ENCODE results near the gene APBA2.

The APBA2 gene

DNA sequence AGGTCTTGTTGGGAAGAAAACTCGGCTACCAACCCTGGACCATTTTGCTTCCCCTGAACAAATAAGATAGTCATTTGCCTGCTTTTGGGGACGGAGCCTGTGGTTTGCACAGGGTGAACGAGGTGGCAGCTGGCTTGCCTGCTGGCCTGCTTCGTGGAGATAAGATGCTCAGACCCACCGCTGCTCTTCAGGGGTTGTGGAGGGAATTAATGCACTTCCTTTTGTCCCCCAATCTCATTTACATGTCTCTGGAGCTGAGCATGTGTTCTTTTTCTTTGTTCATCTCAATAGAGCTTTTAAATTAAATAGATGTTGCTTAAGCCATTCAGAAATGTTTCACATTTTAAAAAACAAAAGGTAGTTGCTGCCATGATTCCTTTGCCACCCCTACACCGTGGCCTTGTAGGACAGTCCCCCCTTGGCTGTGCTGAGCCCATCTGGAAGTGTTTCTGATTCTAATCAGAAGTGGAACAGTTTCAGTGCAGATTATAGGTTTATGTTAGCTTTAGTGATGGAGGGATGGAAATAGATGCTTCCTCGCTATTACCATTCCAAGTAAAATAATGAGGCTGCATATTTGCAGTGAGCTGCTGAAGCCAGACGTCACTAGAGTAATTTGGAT lies 25.6 kb downstream of the APBA2 start:
- H3K27ac ChIP-seq = no peak overlapping the region
- H3K4me3 ChIP-seq = no peak overlapping the region

DNA sequence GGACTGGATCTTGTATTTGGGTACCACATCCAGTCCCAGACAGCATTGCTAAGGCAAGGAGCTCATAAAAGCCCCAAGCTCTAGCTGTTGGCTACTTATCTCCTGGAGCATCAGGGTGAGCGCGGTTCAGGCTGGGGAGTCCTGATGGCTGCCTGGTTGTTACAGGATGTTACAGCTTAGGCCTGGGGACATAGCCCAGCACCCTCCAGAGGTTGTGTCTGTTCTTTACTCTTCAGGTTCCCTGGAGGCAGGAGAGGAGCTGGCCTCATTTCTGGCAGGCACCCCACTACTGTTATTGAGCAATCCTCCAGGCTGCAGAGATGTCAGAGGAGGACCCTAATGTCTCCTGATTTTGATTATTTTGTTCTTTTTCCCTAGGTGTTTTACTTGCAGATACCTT lies 26.6 kb downstream of the APBA2 start:
- H3K27ac ChIP-seq = no peak overlapping the region
- H3K4me3 ChIP-seq = no peak overlapping the region

DNA sequence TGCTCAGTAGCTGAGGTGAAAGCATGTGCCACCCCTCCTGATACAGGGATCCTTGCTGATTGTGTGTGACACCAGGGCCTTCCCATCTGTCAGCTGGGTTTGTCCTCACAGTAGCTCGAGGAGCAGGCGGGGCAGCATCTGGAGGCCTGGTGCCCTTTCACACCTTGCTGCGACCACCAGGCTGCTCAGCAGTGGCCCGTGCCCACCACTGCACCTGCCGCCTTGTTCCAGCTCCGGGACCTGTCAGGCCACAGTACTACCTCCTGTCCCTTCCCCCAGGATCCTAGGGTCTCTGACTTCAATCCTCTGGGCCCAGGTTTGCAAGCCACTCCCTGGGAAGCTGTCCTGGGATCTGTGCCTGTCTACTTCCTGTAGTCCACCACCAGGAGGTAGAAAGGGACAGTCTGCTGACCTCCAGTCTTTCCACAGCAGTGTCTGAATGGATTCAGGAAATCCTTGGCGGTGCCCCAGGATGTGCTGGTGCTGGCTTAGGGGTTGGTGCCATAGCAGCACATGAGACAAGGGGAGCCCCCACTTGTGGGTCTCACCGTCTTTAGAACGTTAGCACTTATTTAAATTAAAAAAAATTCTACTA lies 27.5 kb downstream of the APBA2 start:
- H3K27ac ChIP-seq = no peak overlapping the region
- no peak overlapping the region for H3K4me3 ChIP-seq

DNA sequence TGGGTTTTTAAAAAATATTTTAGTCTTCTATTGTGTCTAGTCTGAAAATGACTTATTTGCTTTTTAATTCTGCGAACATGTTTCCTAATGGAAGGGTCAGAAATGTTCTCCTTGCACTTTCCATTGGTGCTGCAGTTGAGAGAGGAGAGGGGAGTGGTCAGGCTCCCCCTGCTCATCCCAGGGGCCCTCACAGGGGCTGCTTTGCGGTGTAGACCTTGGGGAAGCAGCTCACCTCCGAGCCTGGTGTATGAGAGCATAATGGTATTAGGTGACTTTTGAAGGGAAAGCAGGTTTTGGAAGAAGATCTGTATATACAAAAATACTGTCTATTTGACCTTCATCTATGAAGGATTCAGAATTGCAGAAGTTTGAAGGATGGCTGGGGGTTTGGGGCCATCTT lies 28.3 kb downstream of the APBA2 start:
- Histone ChIP-seq H3K27ac (no peak overlapping the region), H3K4me3 (no peak overlapping the region)

DNA sequence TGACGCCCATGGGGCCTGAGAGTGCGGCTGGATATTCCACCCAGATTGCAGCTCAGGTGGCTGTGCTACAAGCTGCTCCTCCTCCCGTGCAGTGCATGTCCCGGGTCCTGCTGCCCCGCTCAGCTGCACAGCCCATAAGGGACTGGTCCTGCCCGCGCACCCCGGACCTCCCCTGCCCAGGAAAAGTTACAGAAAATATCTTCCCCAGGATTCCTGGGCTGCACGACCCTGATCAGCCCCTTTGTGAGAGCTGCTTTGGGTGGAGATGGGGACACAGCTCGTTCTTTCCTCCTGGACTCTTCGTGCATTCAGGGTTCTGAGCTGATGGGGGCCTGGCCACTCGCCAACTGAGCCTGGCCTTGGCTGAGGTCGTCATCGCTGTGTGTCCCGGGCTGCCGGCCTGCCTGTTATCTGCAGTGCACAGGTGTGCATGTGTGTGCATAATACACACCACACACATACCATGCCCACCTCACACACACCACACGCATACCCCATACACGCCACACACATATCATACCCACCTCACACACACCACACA lies 28.8 kb downstream of the APBA2 start:
- Histone ChIP-seq H3K27ac (no peak overlapping the region), H3K4me3 (no peak overlapping the region)

DNA sequence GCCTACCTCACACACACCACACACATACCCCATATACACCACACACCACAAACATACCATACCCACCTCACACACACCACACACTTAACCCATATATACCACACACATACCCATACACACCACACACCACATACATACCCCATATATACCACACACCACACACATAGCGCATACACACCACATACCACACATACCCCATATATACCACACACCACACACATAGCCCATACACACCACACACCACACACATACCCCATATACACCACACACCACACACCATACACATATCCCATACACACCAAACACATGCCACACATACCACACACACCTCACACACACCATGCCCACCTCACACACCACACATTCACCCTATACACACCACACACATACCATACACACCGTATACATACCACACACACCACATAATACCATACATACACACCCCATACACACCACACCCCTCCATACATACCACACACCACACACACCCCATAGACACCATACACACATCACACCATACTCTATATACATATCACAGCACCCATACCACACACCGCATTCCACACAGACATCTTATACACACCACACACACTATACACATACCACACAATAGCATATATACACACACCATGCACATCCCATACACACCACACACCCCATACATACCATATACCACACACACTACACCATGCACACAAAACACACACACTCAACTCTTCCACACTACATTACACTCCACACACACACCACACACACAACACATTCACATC lies 29.5 kb downstream of the APBA2 start:
- Histone ChIP-seq H3K27ac (no peak overlapping the region), H3K4me3 (no peak overlapping the region)

DNA sequence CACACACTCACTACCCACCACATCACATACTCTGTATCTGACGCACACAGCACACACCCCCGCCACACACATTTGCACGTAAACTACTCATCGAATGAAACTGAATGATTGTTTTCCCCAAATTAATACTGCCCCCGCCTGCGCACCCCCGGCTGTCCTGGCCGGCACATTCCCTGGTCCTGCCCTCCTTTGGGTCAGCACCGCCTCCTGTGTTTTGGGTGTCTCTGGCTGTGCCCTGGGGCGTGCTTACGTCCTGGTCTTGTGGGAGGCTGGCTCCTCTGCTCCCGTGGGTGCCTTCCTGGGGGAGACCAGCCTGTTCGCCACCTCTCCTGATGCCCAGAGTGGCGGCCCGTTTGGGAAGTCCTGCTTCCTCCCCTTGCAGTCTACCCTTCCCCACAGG lies 30.2 kb downstream of the APBA2 start:
- H3K4me3 ChIP-seq = no peak overlapping the region
- no peak overlapping the region for H3K27ac ChIP-seq

DNA sequence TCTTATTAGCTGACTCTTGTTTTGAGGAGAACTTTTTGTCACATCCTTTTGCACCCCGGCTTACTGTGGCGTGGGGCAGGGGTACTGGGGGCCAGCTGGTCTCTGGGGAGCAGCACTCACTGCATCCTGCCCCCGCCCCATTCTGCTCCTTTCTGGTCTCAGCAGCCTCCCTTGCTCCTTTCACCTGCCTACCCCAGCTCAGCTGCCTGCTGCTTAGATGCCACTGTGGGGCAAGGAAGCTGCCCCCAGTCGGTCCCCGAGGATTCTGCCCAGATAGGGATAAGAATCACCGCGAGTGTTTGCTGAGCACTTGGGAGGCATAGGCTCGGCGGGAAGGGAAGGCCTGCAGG lies 32.0 kb downstream of the APBA2 start:
- no peak overlapping the region for H3K27ac ChIP-seq
- H3K4me3 ChIP-seq = no peak overlapping the region

DNA sequence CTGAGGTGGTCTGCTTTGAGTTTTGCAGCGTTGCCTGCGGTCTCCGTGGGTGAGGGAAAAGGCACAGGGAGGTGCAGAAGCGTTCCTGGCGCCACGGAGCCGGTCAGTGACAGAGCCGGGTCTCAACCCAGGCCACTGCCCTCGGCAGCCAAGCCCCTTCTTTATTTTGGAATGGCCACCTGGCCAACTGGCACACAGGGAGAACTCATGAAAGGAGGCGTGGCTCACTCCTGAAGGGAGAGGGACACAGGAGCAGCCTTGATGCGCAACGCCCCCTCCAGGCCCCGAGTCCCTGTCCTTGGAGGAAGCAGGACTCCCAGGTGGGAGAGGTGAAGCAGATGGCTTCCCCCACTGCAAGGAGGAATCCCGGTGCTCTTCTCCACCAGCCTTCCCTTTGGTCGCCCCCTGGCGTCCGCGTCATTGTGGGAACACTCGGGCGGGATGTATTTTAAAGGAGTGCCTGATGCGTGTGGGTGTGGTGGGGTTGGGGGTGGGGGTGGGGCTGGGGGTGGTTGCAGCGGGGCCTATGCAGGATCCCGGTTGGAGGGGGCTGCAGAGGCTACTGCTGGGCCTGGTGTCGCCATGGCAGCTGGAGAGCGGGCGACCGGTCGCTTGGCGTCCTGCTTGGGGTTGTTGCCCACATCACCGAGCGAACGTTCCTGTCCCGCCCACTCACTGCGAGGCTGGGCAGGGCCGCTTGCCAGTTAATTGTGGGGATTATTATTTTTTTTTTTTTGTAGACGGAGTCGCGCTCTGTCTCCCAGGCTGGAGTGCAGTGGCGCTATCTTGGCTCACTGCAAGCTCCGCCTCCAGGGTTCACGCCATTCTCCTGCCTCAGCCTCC lies 32.6 kb downstream of the APBA2 start:
- H3K4me3 ChIP-seq = no peak overlapping the region
- H3K27ac ChIP-seq = no peak overlapping the region

DNA sequence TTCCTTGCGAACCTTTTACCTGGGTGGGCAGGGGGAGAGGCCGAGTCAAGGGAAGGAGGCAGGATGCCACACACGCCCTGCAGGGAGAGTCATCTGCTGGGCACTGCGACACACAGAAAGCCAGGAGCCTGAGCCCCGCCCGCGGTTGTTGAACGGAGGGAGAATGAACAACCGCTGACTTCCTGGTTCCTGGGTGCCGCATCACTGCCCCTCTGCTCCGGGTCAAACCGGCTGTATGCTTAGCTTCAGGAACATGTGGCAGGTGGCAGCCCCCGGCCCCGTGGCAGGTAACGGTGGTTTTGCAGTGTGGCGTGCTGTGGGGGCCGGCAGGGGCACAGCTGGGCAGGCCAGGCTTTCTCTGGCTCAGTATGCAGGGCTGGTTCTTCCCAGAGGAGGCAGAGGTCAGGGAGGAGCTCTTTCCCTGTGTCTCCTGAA lies 33.4 kb downstream of the APBA2 start:
- H3K27ac ChIP-seq = no peak overlapping the region
- no peak overlapping the region for H3K4me3 ChIP-seq

DNA sequence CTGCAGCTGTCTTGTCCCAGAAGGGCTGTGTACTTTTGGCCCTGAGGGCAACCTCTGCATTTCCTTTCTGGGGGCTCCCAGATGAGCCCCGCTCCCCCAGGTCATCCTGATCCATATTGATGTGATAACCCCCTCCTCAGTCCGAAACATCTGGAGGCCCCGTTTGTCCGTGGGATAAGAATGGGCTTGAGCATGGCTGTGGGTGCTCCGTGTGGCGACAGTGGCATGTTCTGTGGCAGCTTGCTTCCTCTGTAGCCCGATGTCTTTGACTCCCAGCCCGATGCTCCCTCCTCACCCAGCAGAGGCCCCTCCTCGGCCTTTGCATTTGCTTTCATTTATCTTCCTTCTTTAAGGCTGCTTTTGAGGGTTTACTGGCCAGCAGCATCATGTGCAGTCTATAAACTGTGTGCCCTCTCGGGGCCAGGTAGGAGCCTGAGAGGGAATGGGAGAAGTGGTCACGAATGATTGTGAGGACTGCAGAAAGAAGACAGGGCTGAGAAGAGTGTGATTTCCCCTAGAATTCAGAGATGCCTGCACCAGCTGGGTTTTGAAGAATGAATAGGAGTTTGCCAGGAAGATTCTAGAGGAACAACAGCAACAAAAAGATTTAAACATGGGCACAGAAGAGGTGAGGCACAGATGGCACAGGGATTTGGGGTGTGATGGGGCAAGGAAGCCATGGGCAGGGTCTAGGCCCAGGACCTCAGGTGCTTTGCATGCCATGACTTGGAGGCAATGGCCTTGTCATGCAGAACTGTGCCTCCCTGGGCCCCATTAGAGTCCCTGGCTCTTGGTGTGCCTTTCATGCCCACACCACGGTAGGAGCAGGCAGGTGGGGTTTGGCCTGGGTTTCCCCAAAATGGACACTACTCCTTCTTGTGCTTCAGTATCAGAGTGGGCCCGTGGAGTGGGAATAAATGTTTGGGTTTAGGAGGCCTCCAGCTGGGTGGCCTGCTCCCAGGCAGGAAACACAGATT lies 34.2 kb downstream of the APBA2 start:
- Histone ChIP-seq H3K27ac (no peak overlapping the region), H3K4me3 (no peak overlapping the region)

DNA sequence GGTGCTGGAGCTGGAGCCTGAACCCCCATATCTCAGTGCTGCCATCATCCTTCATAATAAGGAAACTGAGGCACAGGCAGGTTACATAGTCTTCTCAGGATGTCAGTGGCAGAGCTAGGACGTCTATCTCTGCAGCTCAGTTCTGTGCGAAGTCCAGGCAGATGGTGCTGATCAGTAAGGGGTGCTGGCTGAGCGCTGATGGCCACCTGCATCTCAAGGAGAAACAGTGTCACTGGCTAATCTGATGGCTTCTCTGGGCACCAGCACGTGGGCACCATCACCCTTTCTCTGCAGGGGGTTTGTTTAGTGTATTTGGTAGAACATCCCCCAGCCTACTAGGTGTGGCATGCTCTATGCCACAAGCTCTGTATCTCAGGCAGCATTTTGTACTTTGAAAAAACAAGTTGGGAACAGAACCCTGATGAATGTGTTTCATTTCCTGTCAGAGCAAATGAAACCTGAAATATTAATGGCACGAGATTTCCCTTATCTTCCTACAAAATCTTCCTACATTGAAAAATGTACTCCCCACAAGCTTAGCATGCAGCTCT lies 35.1 kb downstream of the APBA2 start:
- no peak overlapping the region for H3K4me3 ChIP-seq
- H3K27ac ChIP-seq = no peak overlapping the region

DNA sequence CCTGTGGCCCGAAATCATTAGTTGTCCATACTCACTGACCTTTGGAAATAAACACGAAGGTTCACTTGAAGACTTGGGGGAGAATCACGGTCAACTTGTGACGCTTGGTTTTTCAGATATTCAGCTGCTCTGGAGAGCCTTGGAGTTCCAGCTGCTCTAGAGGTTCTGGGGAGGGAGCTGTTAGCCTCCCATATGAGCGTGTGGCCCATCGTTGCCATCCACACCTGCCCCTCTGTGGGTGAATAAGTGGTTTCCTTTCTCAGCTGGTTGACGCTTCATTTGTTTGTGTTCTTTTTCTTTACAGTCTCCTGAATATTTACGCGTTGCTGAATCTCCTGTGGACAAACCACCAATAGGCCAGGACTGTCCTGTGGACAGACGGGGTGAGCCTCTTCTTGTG lies 35.6 kb downstream of the APBA2 start:
- Histone ChIP-seq H3K4me3 (no peak overlapping the region), H3K27ac (no peak overlapping the region)

DNA sequence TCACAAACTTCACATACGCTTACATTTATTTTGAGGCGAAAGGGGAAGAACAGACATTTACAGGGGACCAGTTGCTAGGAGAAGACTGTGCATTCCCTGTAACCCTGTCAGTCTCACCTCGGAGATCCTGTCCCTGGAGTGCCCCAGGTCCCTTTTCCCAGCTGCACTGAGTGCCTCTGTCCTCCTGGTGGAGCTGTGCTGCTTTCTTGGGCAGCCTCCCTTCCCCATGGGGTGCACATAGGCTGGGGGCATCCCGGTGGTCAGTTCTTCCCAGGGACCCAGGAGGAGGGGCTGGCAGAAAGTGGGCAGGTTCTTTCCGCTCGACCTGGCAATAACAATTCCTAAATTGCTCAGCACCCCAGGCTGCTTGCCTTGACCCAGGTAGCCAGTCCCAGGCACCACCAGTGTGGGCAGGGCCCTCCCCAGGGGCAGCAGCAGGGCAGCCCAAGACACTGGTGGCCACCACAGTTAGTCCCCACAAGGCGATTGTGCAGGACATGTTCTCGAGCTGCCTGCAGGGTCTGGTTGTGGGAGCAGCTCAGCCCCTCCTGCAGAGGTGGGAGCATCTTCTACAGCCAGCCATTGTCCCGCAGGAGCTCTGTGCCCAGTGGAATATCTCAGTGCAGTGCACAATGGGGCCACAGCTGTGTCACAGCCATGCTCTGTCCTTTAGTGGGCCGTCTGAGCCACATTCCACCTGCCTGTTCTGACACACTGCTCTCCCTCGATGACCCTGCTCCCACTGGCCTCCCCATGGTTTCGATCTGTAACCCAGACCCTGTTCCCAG lies 36.3 kb downstream of the APBA2 start:
- Histone ChIP-seq H3K4me3 (no peak overlapping the region), H3K27ac (no peak overlapping the region)

DNA sequence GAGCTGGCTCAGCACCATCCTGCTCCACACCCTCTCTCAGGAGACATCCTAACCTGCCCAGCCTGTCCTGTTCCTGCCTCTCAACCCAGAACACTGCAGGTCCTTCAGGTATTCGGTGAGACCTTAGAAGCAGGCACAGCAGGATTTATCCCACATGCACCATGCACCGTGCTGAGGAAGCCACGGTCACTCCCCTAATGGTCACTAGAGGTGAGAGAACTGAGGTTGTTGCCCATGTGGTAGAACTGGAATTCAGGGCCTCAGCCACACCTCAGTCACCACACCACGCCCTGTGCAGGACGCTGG lies 36.9 kb downstream of the APBA2 start:
- Histone ChIP-seq H3K4me3 (no peak overlapping the region), H3K27ac (no peak overlapping the region)

DNA sequence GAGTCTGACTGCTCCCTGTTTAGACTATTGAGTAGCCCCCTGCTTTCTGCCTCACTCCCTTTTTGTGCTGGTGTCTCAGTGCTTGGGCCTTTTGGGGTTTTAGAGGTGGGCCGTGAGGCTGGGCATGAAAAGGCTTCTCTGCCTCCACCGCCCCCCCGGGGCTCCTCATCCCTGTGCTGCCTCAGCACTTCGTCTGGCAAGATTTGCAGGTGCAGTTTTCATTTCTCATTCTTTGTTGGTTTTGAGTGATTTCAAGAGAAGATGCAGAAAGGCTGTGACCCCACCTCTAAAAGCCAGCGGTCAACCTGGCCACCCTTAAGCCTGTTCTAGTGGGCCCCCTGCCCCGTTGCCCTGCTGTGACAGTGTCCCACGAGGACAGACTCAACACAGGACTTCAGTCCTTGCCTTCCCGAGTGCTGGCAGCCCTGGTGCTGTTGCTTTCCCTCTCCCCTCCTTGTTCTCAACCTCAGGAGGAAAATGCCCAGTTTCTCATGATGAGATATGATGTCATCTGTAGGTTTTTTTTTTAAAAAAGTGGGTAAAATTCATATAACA lies 38.0 kb downstream of the APBA2 start:
- no peak overlapping the region for H3K4me3 ChIP-seq
- H3K27ac ChIP-seq = no peak overlapping the region

DNA sequence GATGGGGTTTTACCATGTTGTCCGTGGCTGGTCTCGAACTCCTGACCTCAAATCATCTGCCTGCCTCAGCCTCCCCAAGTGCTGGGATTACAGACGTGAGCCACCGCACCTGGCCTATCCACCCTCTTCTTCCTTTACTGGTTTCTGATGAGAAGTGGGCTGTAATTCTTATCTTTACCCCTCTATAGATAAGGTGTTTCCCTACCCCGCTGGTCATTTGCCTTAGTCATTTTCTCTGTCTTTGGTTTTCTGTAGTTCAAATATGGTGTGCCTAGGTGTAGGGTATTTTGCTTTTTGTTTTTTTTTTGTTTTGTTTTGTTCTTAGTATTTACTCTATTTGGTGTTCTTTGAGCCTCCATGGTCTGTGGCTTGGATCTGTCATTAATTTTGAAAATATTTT lies 41.3 kb downstream of the APBA2 start:
- Histone ChIP-seq H3K4me3 (no peak overlapping the region), H3K27ac (no peak overlapping the region)

DNA sequence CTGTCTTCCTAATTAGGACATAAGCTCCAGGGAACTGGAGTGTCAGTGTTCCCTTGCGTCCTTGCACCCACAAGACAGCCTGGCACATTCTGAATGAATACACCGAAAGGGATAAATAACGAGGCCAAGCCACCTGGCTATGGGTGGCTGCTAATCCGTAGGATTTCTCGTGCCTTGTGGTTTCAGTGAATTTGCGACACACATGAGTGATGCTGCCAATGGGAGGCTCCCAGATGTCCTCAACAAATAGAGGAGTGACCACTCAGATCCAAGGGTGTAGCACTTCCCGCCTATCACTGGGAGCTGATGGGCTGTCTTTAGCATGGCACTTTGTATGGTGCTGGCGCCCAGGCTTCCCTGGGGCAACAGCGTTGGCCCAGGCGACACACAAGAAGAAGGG lies 43.4 kb downstream of the APBA2 start:
- Histone ChIP-seq H3K27ac (no peak overlapping the region), H3K4me3 (no peak overlapping the region)
